Transverse colon (tissue), 4 donors: ENCODE results near the gene RBM27. TPM values are rescaled to one million over a fixed set of nuclear protein-coding genes. Genes with fewer than 3 reads are reported as not detected.
"Not testable (repeated sequence)": the region's sequence is repeated elsewhere in the genome, so short reads cannot be mapped to it uniquely, and the experiment has no call there.

Experiments used
- DNase-seq: peaks from one replicate; pipeline ENCODE4 v3.0.0-alpha.2; 2019
- H3K27ac ChIP-seq, 4 donors: fragments of 200-600 bp; sonication (generic); 2 replicates each; pipeline ENCODE4 v1.5.1; 2016 to 2018; ENCODE audit warnings: inconsistent platforms in 4 of 4
- H3K27me3 ChIP-seq: fragments of 200-600 bp; sonication (generic); 2 replicates; pipeline ENCODE4 v1.5.1; 2017; ENCODE audit warnings: inconsistent platforms
- H3K36me3 ChIP-seq, 4 donors: fragments of 200-600 bp; sonication (generic); 2 replicates each; pipeline ENCODE4 v1.5.1; 2017 to 2019; ENCODE audit warnings: inconsistent platforms in 4 of 4
- H3K4me1 ChIP-seq, 4 donors: fragments of 200-600 bp; sonication (generic); 2 replicates each; pipeline ENCODE4 v1.5.1; 2017 to 2020; ENCODE audit warnings: inconsistent platforms in 4 of 4
- H3K4me3 ChIP-seq, 4 donors: fragments of 200-600 bp; sonication (generic); 1 replicate in 1 of 4; 2 replicates in 3 of 4; pipeline versions ENCODE4 v1.5.1 to v1.6.1; 2017 to 2019; ENCODE audit warnings: inconsistent platforms in 4 of 4
- H3K9me3 ChIP-seq, 2 donors: fragments of 200-600 bp; sonication (generic); 2 replicates each; pipeline ENCODE4 v1.5.1; 2017 to 2019; ENCODE audit warnings: inconsistent platforms in 2 of 2
- EP300 ChIP-seq: sonication (generic); formaldehyde crosslinking; IDR thresholded peaks from one replicate; pipeline ENCODE4 v1.6.1; 2017; ENCODE audit warnings: antibody characterized with exemption, low read depth
- POLR2A ChIP-seq: fragments of 450-650 bp; IDR thresholded peaks from one replicate; pipeline ENCODE4 v1.6.1; 2016; ENCODE audit warnings: antibody characterized with exemption, mild to moderate bottlenecking, moderate library complexity
- POLR2AphosphoS5 ChIP-seq, 3 donors: sonication (generic); formaldehyde crosslinking; IDR thresholded peaks; one replicate each; pipeline ENCODE4 v1.6.1; 2016; ENCODE audit warnings: antibody characterized with exemption in 3 of 3
- WGBS, 2 donors: methylation state at CpG; one replicate each; pipeline ENCODE4 v1.1.5; 2018; ENCODE audit warnings: low coverage in 1 of 2; 5-methylcytosine and 5-hydroxymethylcytosine counted together
- in situ Hi-C, 4 donors: fragments of 200-750 bp; cut with MboI; loops; one replicate each; pipeline versions ENCODE4 v1.15.0 to v1.15.1; 2017; ENCODE audit warnings: low sequenced_read_pairs in 3 of 4, low pct_ligation_motif_present in 1 of 4, low pct_unique_long_range_greater_than_20kb in 1 of 4
- intact Hi-C: fragments of 100-400 bp; cut with DNase I; formaldehyde crosslinking; loops from one replicate; pipeline ENCODE4 v1.15.1; 2023; ENCODE audit warnings: low total_unique reads
- total RNA-seq, 4 donors: library from RNA; depleted of rRNA; stranded (reverse); fragments of >200 nt; gene quantifications; one replicate each; pipeline ENCODE4 v1.1.0, GENCODE V29; 2016
- TF ChIP-seq, protein P1 (sequence below), 5 experiments: fragments of 200-600 bp in 3 of 5; fragments of 450-650 bp in 2 of 5; sonication (generic) in 3 of 5; IDR thresholded peaks; 1 replicate in 2 of 5; 2 replicates in 3 of 5; pipeline ENCODE4 v1.5.1; 2016 to 2017; ENCODE audit warnings: antibody characterized with exemption in 5 of 5, inconsistent platforms in 3 of 5, mild to moderate bottlenecking in 2 of 5, moderate library complexity in 1 of 5

The RBM27 gene
- total RNA-seq, 4 donors from 2014 or later, result 6.0 to 21.6 (median 14.9) TPM

- H3K4me1 ChIP-seq, result peaks cover 15 to 56% (median 26%) of the 10 kb centered on the region in 4 donors
- DNase-seq, result no peak
- TF ChIP-seq POLR2AphosphoS5 (IDR thresholded peaks at IDR 0.05) (no peak), EP300 (no peak), POLR2A (no peak)
- TF ChIP-seq, protein P1, sequence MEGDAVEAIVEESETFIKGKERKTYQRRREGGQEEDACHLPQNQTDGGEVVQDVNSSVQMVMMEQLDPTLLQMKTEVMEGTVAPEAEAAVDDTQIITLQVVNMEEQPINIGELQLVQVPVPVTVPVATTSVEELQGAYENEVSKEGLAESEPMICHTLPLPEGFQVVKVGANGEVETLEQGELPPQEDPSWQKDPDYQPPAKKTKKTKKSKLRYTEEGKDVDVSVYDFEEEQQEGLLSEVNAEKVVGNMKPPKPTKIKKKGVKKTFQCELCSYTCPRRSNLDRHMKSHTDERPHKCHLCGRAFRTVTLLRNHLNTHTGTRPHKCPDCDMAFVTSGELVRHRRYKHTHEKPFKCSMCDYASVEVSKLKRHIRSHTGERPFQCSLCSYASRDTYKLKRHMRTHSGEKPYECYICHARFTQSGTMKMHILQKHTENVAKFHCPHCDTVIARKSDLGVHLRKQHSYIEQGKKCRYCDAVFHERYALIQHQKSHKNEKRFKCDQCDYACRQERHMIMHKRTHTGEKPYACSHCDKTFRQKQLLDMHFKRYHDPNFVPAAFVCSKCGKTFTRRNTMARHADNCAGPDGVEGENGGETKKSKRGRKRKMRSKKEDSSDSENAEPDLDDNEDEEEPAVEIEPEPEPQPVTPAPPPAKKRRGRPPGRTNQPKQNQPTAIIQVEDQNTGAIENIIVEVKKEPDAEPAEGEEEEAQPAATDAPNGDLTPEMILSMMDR (IDR thresholded peaks at IDR 0.05), result no peak
- H3K9me3 ChIP-seq, result no peaks in the 10 kb centered on the region
- intact Hi-C loops, result no loop called here
- H3K27ac ChIP-seq, result no peak overlapping the region
- H3K36me3 ChIP-seq, result no peaks in the 10 kb centered on the region
- H3K4me3 ChIP-seq, result no peak overlapping the region
- 57 to 78% methylated on average over 2 of the region's 2 CpGs for whole genome bisulfite sequencing, 2 donors
- in situ Hi-C loops, result no loop called here
- H3K27me3 ChIP-seq, result no peaks in the 10 kb centered on the region
Observed at GRCh38 chr5:146206257-146206656, 2.9 kb downstream of the RBM27 start.

- Histone ChIP-seq H3K27me3 (no peaks in the 10 kb centered on the region), H3K9me3 (no peaks in the 10 kb centered on the region), H3K4me1 (peaks cover 21 to 60% (median 32%) of the 10 kb centered on the region in 4 donors), H3K36me3 (no peaks in the 10 kb centered on the region), H3K27ac (no peak overlapping the region), H3K4me3 (no peak overlapping the region)
- in situ Hi-C loops, result no loop called here
- DNase-seq, result no peak
- 67 to 74% methylated on average over 3 of the region's 3 CpGs for WGBS, 2 donors
- intact Hi-C loops, result no loop called here
- TF ChIP-seq, protein P1 (IDR thresholded peaks at IDR 0.05), result peak in 3 of 5 experiments; percentile 10 to 18 (median 13)
- no peak for TF ChIP-seq EP300
Observed at GRCh38 chr5:146208916-146209522, 5.6 kb downstream of the RBM27 start.

GRCh38 chr5:146209714-146210113 lies 6.3 kb downstream of the RBM27 start:
- DNase-seq, result no peak
- no peak overlapping the region for H3K27ac ChIP-seq
- H3K4me1 ChIP-seq, result peaks cover 19 to 58% (median 27%) of the 10 kb centered on the region in 4 donors
- TF ChIP-seq, protein P1 (IDR thresholded peaks at IDR 0.05), result no peak
- no peak for TF ChIP-seq POLR2AphosphoS5 (IDR thresholded peaks at IDR 0.05)
- TF ChIP-seq EP300, result no peak
- no peak for TF ChIP-seq POLR2A
- no peak overlapping the region for H3K4me3 ChIP-seq
- 86 to 92% methylated on average over 2 of the region's 2 CpGs for WGBS, 2 donors
- in situ Hi-C loops (no loop called here), intact Hi-C loops (no loop called here)
- no peaks in the 10 kb centered on the region for H3K9me3 ChIP-seq
- H3K36me3 ChIP-seq, result no peaks in the 10 kb centered on the region
- no peaks in the 10 kb centered on the region for H3K27me3 ChIP-seq

DNA sequence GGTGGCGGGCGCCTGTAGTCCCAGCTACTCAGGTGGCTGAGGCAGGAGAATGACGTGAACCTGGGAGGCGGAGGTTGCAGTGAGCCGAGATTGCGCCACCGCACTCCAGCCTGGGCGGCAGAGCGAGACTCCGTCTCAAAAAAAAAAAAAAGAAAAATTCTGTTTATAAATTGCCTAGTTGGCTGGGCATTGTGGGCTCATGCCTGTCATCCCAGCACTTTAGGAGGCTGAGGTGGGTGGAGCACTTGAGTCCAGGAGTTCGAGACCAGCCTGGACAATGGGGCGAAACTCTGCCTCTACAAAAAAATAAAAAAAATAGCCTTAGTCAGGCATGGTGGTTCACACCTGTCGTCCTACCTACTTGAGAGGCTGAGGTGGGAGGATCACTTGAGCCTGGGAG lies 7.4 kb downstream of the RBM27 start:
- H3K9me3 ChIP-seq, H3K36me3 ChIP-seq, H3K27me3 ChIP-seq, H3K4me3 ChIP-seq, H3K27ac ChIP-seq, DNase-seq, intact Hi-C loops, in situ Hi-C loops: not testable (repeated sequence)
- H3K4me1 ChIP-seq, result peaks cover 13 to 47% (median 19%) of the 10 kb centered on the region in 4 donors
- 90 to 95% methylated on average over 3 to 13 of the region's 13 CpGs for WGBS, 2 donors
